HG03439 (cell line): ENCODE results near the gene FOXN4.

Experiments used
- ATAC-seq: cut with Tn5 transposase; IDR thresholded peaks from one replicate; pipeline ENCODE4 v1.9.1; 2021; ENCODE audit warnings: mild to moderate bottlenecking, moderate library complexity; ENCODE audit not compliant: unreplicated experiment

Gene FOXN4

GRCh38 chr12:109286252-109286651 is 22.8 kb downstream of the FOXN4 start:
- ATAC-seq = no peak

GRCh38 chr12:109284392-109284791 is 24.7 kb downstream of the FOXN4 start:
- no peak for ATAC-seq

- no peak for ATAC-seq
Observed at GRCh38 chr12:109281452-109281851, 27.6 kb downstream of the FOXN4 start.

GRCh38 chr12:109279525-109279924 is 29.6 kb downstream of the FOXN4 start:
- ATAC-seq = no peak

GRCh38 chr12:109278912-109279311 is 30.2 kb downstream of the FOXN4 start:
- ATAC-seq = no peak

GRCh38 chr12:109277899-109278762 is 31.0 kb downstream of the FOXN4 start:
- ATAC-seq = no peak

- ATAC-seq = no peak
Observed at GRCh38 chr12:109277255-109277898, 31.7 kb downstream of the FOXN4 start.

GRCh38 chr12:109276160-109276559 is 32.9 kb downstream of the FOXN4 start:
- ATAC-seq = no peak

- no peak for ATAC-seq
Observed at GRCh38 chr12:109275173-109275572, 33.9 kb downstream of the FOXN4 start.

GRCh38 chr12:109274381-109274780 is 34.7 kb downstream of the FOXN4 start:
- ATAC-seq = no peak

- no peak for ATAC-seq
Observed at GRCh38 chr12:109273354-109273753, 35.7 kb downstream of the FOXN4 start.

- no peak for ATAC-seq
Observed at GRCh38 chr12:109271418-109271817, 37.7 kb downstream of the FOXN4 start.

GRCh38 chr12:109270494-109270893 is 38.6 kb downstream of the FOXN4 start:
- ATAC-seq = no peak

- ATAC-seq = no peak
Observed at GRCh38 chr12:109269428-109269827, 39.7 kb downstream of the FOXN4 start.

GRCh38 chr12:109268896-109269295 is 40.2 kb downstream of the FOXN4 start:
- no peak for ATAC-seq

- ATAC-seq = no peak
Observed at GRCh38 chr12:109267361-109267760, 41.7 kb downstream of the FOXN4 start.

- no peak for ATAC-seq
Observed at GRCh38 chr12:109266106-109266879, 42.8 kb downstream of the FOXN4 start.

- ATAC-seq = no peak
Observed at GRCh38 chr12:109264943-109265650, 44.0 kb downstream of the FOXN4 start.

GRCh38 chr12:109264095-109264942 is 44.8 kb downstream of the FOXN4 start:
- no peak for ATAC-seq

- no peak for ATAC-seq
Observed at GRCh38 chr12:109263439-109263838, 45.6 kb downstream of the FOXN4 start.
